HG02798 (cell line): ENCODE results near the gene PALD1.
A peak's percentile ranks its signal among the peaks of the same experiment; 100 is the strongest.

Experiments used
- ATAC-seq: cut with Tn5 transposase; IDR thresholded peaks from one replicate; pipeline ENCODE4 v1.9.1; 2021; ENCODE audit warnings: mild to moderate bottlenecking; ENCODE audit not compliant: unreplicated experiment, poor library complexity

Gene PALD1

GRCh38 chr10:70502406-70502805, 23.8 kb downstream of the PALD1 start:
- ATAC-seq = no peak

DNA sequence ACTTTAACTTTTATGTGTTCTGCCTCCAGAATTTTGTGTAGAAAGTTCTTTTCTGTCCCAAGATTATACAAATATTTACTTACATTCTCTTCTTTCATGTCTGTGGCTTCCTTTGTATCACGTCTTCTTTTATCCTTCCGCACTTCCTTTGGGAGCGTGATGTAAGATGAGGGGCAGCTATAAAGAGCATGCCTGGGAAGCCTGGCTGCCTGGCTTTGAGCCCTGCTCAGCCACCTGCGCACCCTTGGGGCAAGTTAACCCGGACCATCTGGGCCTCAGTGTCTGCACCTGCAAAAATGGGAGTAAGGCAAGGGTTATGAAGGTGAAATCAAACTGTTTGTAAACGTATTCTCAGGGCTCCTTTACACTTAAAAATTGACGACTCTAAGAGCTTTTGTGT, 25.2 kb downstream of the PALD1 start:
- ATAC-seq = no peak

GRCh38 chr10:70504521-70505358, 26.2 kb downstream of the PALD1 start:
- ATAC-seq = no peak

GRCh38 chr10:70505908-70506307, 27.3 kb downstream of the PALD1 start:
- no peak for ATAC-seq

DNA sequence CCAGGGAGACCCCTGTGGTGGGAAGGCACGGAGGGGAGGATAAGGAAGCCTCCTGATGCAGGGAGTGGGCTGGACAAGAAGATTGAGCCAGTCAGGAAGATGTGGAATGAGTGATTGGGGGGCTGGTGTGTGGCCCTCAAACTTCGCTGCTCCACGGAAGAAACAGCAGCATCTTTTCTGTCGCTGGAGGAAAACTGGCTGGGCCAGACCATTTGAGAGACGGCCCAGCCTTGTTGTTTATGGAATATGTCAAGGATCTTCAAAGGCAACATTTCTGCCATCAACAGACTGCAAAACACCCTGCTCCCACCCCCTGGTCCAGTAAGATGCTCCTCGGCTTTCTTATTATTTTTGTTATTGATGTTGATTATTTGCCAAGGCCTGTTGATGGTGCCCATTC, 29.4 kb downstream of the PALD1 start:
- ATAC-seq = no peak

DNA sequence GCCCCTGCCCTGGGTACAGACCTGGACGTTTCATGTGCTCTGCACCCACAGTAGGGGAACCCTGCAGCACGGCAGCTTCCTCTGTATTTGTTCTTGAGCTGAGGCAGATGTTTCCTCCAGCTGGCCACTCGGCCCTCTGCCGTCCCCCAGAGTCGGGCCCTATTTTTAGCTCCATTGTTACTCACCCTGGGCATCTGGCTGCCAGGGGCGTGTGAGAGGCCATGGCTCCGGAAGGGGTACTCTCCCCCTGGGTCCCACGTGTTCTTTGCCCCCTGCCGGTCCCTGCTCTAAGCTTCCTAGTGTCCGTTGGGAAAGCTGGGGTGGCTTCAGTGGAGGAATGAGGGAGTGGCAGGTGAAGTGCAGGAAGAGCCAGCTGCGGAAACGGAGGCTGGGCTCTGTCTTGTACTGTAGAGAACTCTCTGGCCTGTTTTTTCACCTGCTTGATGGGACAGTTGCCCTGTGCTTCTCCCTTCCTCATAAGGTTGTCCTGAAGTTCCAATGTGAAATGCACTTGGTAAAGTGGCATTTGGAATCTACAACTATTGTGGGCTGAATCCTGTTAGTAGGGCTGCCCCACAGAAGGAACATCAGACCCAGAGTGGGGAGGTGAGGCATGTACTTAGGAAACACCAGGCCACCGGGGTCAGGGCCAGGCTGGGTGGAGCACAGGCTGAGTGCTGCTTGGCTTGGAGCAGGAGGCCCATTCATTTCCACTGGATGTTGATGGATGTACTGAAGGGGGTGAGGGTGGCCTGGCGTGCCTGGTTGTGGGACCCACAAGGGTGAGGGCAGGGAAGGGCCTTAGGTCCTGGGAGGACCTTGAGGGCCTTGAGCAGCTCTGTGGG, 30.6 kb downstream of the PALD1 start:
- no peak for ATAC-seq

- no peak for ATAC-seq
These were observed 31.2 kb downstream of the PALD1 start for GRCh38 chr10:70509757-70510147.

DNA sequence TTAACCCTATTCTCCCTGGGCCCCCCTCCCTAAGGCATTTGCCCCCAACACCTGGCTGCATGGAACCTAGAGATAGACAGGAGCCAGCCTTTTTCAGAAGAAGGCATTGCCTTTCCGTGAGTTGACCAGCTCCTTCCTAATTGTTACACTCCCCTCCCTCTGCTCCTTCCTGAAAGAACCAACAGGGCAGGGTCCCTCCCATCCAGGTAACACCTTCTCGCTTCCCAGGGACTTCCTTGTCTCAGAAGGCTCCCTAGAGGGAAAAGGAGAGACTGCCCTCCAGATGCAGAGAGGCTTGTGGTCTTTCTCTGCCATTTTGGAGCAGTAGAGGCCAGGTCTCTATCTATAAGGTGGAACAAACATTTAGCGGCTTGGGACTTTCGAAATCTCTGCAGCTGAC, 31.9 kb downstream of the PALD1 start:
- ATAC-seq = no peak

GRCh38 chr10:70510904-70511303, 32.3 kb downstream of the PALD1 start:
- no peak for ATAC-seq

DNA sequence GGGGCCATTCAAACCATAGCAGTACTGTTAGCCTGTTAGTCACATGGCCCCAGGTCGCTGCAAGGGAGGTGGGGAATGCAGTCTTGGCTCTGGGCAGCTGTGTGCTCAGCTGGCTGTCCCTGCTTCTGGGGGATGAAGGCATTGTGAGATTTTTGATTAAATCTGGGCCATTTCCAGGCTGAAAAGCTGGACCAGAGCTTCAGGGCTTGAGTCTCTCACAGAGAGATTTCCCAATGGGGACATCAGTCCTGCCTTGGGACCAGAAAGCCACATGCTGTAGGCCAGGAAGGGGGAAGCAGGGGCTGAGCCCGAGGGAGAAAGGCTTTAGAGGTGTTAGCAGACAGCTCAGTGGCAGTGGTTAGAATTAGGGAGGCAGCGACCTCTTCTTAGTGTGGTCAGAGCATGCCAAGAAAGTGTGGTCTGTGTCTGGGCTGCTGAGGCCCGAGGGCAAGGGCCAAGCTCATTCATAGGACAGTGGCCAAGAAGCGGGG, 33.6 kb downstream of the PALD1 start:
- no peak for ATAC-seq

DNA sequence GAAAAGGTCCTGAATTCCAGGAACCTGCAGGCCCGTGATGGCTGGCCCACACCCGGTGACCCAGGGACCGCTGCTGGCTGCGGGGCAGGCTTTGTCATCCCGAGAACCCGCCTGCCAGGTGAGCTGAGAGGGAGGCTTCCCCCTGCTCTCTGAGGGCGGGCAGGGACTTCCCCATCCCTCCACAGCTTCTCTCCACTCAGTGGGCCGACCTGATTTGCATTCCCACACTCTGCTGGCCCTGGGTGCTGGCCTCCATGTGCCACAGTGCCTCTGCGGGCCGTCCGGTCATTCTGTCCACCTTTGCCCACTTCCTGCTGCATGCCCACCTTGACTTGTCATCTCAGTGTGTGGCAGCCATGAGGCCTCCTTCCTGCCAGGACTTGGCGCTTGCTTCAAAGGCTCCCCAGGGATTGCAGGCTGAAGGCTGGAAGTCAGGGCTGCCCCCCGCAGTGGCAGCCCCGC, 35.3 kb downstream of the PALD1 start:
- ATAC-seq = peak; percentile 96

DNA sequence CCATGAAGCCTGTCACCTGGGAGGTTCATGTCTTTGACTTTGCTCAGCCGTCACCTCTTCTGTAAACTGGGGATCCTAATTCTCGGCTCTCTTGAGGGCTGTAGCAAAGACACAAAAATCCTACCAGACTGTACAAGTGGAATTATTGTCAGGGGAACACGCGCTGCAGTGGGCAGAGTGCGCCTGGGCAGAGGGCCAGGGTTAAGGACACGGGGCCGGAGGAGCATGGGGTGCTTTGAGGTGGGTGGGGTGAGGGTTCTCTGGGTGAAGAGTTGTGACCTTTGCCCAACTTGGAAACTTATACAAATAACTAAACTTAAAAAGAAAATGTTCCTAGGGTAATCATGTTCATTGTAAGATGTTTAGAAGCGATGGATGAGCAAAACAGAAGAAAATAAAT, 36.0 kb downstream of the PALD1 start:
- no peak for ATAC-seq

- ATAC-seq = no peak
These were observed 36.6 kb downstream of the PALD1 start for GRCh38 chr10:70515035-70515667.

GRCh38 chr10:70518695-70519094, 40.1 kb downstream of the PALD1 start:
- ATAC-seq = no peak

DNA sequence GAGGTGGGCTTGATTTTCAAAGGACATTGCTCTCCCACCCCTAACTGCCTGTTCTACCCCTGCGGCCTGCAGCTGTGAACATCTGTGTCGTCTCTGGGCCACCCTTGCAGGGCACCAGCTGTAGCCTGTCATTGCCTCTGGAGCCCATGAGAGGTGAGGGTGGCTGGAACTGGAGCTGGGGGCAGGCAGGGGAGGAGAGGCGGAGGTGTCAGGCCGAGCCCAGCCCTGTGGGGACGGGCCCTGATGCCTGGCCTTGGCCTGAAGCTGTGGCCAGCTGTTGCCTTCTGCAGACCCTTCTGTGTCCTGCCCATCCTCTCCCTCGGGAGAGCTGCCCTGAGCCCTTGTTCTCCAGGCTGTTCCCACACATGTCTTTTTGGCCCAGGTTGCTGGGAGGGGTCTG, 44.5 kb downstream of the PALD1 start:
- ATAC-seq = no peak

DNA sequence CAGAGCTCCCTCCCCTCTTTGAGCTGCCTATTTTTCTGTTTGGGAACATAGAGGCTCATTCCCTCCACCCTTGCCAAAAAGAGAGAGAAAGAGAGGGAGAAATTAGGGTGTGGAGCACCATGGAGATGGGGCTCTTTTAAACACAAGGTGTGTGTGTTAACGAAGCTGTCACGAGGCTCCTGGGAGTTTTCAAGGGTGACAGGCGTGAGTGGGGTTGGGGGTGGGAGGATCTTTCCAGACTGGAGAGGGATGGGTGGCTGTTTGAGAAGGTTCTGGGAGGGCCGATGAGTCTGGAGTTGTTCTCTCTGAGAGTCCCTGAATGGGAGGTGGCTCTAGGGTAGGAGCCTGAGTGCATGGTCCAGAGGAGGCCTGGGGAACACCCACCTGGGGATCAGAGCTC, 45.0 kb downstream of the PALD1 start:
- ATAC-seq = no peak

GRCh38 chr10:70528314-70528713, 49.7 kb downstream of the PALD1 start:
- ATAC-seq = no peak

- no peak for ATAC-seq
These were observed 50.3 kb downstream of the PALD1 start for GRCh38 chr10:70528741-70529362.

DNA sequence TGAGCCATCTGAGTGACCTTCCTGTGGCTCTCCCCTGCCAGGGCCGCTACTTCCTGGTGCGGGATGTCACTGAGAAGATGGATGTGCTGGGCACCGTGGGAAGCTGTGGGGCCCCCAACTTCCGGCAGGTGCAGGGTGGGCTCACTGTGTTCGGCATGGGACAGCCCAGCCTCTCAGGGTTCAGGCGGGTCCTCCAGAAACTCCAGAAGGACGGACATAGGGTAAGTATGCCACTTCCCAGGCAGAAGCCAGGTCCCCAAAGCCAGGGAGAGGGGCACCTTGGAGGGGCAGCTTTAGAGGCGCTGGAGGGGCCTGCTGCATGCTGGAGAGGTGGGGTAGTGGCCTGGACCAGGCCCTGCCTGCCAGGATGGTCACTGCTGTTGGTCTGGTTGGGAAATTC, 51.3 kb downstream of the PALD1 start:
- no peak for ATAC-seq

DNA sequence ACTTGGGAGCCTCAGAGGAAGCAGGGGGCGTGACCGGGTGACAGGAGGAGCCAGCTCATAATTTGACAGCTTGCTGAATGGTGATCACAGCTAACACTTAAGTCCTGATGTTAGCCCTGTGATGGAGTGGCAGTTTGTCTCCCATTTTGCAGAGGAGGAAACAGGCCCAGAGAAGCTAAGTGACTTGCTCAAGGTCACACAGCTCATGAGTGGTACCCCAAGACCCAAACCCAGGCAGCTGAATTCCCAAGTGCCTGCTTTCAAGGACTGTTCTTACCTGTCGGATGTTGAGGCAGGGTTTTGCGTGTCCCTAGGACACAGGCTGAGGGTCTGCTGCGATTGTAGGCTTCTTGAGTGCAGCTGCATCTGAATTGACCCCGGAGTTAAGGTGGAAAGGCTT, 51.7 kb downstream of the PALD1 start:
- ATAC-seq = no peak
